Stimulated activated CD8-positive, alpha-beta memory T cell treated with anti-CD3 and anti-CD28 coated beads, Interleukin-7, amount 100 ng/mL, for 4 hours (primary cell): Measurements from ENCODE around the gene BCL2L12.

ENCODE experiments used
- DNase-seq, 2 donors: peaks; one replicate each; pipeline ENCODE4 v3.0.0-alpha.2; 2020; ENCODE audit warnings: low read depth in 2 of 2

Gene BCL2L12

GRCh38 chr19:49685845-49686332 is 20.2 kb downstream of the BCL2L12 start:
- no peak for DNase-seq

DNA sequence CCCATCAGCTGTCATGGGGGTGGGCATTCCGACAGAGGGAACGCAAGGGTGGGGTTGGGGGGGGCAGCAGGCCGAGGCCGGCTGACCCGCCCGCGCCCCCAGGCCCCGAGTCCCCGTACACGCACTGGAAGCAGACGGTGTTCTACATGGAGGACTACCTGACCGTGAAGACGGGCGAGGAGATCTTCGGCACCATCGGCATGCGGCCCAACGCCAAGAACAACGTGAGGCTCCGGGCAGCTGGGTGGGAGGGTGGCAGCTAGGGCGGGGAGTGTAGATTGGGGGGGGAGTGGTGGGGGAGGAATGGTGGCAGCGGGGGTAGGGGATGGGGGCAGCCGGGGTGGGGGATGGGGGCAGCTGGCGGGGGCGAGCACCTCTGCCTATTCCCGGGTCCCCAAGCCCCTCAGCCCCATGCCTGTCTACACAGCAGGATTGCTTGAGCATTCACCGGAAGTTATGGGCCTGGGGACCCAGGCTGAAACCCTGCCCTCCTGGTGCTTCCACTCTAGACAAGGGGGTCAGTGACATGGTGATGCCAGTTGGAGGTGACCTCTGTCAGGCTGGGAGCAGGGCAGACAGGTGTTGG is 20.9 kb downstream of the BCL2L12 start:
- DNase-seq: no peak

DNA sequence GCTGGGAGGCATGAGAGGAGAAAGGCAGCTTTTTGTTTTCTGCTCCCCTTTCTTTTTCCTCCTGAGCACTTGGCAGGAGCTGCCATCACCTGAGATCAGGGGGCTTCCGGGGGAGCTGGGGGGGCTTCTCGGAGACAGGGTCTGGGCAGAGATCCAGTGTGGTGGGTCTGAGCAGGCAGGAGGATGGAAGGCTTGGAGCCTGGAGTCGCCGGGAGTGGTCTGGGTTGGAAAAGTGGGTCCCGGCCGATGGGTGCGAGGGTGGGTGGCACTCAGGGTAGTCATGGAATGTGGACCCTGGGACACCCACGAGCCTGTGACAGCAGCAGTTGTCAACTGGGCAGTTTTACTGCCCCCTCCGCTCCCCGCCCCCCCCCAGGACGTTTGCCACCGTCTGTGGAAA is 21.4 kb downstream of the BCL2L12 start:
- DNase-seq: no peak

DNA sequence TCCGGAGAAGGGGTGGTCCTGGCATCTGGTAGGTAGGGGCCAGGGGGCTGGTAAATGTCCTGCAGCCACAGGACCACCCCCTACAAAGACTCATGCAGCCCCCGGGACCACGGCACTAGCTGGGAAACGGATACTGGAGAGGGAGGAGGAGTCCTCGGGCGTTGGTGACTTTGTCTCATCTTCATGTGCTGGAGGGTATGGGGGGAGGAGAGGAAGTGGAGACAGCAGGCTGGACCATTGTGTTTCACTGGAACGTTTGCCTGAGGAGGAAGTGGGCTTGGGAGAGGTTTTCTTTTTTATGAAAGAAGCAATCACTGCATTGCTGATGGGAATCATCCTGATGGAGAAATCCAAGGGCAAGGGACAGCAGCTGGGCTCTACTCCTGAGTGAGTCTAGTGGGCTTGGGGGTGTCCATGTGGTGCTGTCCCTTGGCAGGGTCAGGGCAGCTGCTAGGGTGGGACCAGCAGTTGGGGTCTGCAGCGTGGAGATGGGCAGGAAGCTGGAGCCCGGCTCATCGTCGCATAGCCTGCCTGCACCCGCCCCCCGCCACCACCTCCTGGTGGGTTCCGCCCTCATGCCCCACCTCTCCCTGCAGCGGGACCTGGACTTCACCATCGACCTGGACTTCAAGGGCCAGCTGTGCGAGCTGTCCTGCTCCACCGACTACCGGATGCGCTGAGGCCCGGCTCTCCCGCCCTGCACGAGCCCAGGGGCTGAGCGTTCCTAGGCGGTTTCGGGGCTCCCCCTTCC is 22.0 kb downstream of the BCL2L12 start:
- no peak for DNase-seq

DNA sequence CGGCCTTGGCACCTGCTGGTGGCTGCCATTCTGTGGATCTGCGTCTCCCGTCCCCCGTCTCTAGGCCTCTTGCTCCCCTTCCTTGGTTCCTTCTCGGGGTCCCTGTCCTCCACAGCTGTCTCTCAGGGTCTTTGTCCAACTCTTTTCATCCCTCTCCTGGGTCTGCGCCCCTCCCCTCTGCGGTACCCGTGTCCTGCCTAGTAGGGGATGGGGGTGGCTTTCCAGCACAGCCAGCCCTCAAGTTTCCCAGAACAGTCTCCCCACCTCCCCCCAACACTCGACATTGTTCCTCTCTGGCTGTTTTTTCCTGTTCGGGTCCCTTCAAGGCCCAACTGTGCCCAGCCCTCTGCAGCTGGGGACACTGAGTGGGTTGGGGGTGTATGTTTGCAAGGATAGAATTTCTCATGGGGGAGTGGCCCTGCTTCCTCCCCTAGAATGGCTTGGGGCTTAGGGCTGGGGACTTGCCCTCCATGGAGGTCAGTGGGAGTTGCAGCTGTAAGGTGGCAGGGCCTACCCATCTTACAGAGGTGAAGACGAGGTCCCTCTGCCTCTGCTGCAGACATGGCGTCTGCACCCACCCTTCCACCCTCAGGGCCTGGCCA is 22.9 kb downstream of the BCL2L12 start:
- DNase-seq: no peak

DNA sequence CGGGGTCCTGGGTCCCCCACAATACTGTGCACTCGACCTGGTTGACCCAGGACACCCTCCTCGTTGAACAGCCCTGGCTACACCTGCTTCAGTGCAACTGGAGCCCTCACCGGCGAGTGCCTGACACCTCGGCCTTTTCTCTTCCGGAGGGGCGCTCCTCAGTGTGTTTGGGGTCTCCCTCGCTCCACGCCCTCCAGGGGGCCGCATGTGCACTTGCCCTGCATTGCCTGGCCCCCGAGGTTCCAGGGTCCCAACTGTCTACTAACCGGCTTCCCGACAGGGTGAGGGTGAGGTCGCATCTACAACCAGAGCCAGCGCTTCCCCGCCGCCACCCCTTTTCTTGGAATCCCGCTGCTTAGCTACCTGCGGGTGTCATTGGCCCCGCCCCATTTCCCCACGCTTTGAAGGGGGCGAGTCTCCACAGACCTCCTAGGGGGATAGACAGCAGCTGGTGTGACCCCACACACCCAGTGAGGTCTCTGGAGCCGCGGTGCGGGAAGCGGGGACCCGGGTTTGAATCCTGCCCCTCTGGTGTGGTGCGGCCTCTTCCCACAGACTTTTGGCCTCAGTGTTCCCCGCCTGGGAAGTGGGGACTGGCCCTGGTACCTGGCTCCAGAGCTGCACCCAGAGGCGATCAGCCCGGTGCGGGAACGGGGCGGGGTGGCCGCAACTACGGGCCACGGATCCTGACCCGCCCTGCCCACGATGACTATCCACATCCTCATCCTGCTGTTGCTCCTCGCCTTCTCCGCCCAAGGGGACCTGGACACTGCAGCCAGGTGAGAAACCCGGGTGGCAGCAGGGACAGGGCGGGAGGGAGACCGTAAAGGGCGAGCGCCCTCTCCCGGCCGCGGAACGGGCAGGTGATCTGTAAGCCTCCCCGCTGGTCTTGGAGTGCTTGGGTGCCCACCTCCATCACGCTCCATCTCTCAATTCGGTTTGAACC is 23.7 kb downstream of the BCL2L12 start, which contains the start of gene ADM5:
Gene ADM5, plus strand, starts transcription at position 462 of the 946 bp plus-strand sequence. Its CDS starts 244 bp downstream, at position 706.
- DNase-seq: no peak

DNA sequence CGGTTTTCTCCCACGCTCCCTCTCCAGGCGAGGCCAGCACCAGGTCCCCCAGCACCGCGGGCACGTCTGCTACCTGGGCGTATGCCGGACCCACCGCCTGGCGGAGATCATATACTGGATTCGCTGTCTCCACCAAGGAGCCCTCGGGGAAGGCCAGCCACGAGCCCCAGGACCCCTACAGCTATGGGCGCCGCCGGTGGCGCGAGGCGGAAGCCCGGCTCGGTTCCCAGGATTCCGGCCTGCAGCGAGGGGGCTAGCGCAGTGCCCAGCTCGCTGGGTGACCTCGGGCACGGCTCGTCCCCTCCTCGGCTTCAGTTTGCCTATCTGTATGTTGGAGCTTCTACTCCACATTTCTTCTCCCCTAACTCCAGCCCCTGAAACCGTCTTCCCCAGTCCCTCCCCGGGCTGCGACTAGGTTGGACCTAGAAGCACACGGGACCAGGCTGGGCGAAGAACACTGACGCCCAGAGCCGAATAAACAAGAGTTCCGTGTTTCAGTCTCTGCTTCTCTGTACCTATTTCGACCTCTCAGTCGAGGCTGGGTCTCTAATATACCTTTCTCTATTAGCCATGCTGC is 24.4 kb downstream of the BCL2L12 start:
- DNase-seq: no peak

GRCh38 chr19:49690656-49691242 is 25.0 kb downstream of the BCL2L12 start, which contains the start of gene CPT1C:
TSS of gene CPT1C (plus strand) at chr19:49691116. CDS start at chr19:49692253, 1,137 bp downstream.
- peak in 1 of 2 donors; percentile 21 for DNase-seq

DNA sequence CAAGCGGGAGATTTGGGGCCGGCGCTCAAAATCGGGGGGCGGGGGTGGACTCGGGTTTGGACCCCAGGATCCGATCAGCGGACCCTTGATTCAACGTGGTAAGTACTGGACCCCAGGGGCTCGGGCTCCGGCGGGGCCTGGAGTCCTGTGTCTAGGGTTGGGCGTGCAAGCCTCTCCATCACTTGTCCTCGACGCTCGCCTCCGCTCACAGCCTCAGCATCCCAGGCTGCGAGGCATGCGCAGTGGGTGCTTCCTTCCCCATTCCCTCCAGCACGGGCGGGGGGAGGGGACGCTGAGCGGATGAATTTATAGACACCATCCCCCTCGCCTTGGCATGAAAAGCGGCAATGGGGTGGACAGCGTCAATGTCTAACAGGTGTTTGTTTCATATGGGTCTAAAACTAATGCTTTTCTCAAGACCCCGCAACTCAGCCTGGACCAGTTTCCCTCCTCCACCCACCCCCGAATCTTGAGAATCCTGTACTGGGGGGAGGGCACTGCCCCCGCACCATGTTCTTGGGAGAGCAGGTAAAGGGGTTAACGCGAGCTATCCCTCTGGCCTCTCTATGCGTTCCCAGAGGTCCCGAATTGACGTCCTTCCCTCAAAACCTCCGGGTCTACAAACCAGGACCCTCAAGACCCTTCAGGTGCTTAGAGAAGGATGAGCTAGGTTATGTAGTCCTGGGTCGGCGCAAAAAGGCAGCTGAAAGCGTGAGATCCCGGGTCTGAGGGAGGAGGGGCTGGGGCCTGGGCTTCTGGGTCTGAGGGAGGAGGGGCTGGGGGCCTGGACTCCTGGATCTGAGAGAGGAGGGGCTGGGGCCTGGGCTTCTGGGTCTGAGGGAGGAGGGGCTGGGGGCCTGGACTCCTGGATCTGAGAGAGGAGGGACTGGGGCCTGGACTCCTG is 25.8 kb downstream of the BCL2L12 start:
- no peak for DNase-seq

DNA sequence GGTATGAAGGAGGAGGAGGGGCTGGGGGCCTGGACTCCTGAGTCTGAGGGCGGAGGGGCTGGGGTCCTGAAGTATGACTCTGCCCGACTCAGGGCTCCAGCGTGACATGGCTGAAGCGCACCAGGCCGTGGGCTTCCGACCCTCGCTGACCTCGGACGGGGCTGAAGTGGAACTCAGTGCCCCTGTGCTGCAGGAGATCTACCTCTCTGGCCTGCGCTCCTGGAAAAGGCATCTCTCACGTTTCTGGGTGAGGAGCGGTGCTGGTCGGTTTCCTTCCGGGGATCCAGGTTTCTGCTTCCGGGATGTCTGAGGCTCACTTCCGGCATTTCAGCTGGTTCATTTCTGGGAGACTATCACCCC is 26.4 kb downstream of the BCL2L12 start:
- no peak for DNase-seq

- DNase-seq: no peak
Observed at GRCh38 chr19:49696115-49696514, 30.4 kb downstream of the BCL2L12 start.

- DNase-seq: no peak
Observed at GRCh38 chr19:49696865-49697264, 31.1 kb downstream of the BCL2L12 start.

GRCh38 chr19:49699364-49699763 is 33.6 kb downstream of the BCL2L12 start:
- DNase-seq: no peak

GRCh38 chr19:49700563-49700962 is 34.8 kb downstream of the BCL2L12 start:
- no peak for DNase-seq

DNA sequence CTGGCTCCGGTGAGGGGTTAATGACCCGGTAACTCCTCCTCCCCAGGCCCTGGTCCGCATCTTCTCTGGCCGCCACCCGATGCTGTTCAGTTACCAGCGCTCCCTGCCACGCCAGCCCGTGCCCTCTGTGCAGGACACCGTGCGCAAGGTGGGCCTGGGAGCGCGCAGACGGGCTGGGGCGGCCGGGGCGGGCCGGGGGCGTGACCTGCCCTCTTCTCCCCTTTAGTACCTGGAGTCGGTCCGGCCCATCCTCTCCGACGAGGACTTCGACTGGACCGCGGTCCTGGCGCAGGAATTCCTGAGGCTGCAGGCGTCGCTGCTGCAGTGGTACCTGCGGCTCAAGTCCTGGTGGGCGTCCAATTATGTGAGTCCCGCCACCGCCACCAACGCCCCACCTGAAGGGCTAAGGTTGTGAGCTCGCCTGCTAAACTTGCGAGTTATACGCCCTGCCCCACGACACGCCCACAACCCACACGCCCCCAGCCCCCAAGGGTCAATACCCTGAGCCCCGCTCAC is 35.6 kb downstream of the BCL2L12 start:
- no peak for DNase-seq

DNA sequence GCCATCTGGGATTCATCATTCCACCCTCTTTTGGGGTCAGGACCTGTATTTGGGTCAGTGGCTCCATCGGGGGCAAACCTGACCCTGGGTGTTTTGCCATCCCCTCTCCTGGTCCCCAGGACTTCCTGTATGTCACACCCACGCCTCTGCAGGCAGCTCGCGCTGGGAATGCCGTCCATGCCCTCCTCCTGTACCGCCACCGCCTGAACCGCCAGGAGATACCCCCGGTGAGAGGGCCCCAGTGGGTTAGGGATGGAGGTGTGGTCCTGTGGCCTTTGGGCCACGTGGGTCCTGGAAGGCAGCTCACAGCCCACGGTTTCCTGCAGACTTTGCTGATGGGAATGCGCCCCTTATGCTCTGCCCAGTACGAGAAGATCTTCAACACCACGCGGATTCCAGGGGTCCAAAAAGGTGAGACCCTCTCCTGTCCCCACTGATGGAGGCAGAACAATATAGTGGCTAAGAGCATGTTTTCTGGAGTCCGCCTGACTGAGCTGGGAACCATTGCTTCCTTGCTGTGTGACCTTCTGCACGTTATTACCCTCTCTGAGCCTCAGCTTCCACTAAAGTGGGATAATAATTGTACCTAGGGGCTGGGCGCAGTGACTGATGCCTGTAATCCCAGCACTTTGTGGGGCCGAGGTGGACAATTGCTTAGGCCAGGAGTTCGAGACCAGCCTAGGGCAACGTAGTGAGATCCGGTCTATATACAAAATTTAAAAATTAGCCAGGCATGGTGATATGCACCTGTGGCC is 39.3 kb downstream of the BCL2L12 start:
- DNase-seq: no peak

DNA sequence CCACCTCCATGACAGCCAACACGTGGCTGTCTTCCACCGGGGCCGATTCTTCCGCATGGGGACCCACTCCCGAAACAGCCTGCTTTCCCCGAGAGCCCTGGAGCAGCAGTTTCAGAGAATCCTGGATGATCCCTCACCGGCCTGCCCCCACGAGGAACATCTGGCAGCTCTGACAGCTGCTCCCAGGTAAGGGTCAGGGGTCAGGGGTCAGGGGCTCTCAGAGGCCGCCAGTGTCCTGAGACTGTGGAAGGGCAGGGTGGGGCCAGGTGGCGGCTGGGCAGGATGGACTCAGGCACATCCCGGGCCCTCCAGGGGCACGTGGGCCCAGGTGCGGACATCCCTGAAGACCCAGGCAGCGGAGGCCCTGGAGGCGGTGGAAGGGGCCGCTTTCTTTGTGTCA is 40.2 kb downstream of the BCL2L12 start:
- DNase-seq: no peak

DNA sequence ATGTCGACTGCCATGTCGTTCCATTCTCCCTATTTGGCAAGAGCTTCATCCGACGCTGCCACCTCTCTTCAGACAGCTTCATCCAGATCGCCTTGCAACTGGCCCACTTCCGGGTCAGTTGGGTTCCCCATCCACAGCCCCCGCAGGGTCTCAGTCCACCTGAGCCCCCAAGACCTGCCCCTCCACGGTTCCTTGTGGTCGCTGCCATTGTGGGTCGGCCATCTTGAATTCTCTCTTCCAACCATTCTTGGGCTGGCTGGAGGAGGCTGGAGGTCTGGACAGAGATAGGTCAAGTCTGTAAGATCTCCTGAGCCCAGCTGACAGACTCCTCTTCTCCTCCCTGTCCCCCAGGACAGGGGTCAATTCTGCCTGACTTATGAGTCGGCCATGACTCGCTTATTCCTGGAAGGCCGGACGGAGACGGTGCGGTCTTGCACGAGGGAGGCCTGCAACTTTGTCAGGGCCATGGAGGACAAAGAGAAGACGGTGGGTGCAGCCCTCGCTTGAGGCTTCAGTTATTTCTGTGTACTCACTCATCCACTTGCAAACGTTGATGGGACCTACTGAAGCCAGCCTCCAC is 44.7 kb downstream of the BCL2L12 start:
- DNase-seq: no peak
